ENCODE results near the gene RIC1.

RIC1 gene

DNA sequence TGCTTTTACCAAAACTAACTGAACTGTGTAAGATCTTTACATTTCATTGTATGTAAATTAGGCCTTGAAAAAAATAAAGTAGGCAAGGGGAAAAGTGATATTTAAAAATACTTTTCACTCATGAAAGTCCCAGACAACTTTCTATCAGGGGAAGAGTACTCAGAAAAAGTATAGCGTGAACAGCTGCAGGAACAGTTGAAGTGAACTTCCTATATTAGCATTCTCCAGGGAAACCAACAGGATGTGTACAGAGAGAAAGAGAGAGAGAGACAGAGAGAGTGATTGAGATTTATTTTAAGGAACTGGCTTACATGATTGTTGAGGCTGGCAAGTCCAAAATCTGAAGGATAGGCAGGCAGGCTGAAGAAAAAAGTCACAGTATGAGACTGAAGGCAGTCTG is 162.0 kb downstream of the RIC1 start:
- 0 out of 2 replicates have a peak, but pooled peaks cover 5% of the 10 kb centered on the region for H3K79me2 ChIP-seq (ENCODE audit: insufficient read depth, low read depth)

DNA sequence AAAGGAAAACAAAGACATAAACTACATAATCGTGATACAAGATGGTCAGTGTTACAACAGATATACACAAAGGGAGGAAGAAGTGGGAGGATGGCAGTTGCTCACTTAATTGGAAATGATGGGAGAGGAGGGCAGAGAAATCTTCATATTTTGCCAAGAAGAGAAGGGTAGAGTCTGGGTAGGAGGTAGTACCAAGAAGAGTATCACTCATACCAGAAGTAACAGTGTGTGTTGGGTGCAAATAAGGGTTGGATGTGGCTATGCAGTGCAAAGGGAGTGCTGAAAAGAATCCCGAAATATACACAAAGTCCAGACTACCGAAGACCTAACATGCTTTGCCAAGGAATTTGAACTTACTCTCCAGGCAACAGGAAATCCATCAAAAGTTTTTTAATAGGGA is 163.0 kb downstream of the RIC1 start:
- Histone ChIP-seq H3K27me3 (ENCODE audit: insufficient read depth, low read depth) (no peaks in the 10 kb centered on the region), H4K20me1 (ENCODE audit: insufficient read depth) (no peaks in the 10 kb centered on the region), H3K4me1 (ENCODE audit: low read depth, poor library complexity, severe bottlenecking) (peaks cover 10% of the 10 kb centered on the region), H3K4me3 (IDR thresholded peaks at IDR 0.05; ENCODE audit: insufficient read depth, low read depth, low read length) (no peak overlapping the region), H3K9ac (no peak overlapping the region), H3K4me2 (no peak overlapping the region), H2AFZ (ENCODE audit: low read depth) (no peak overlapping the region), H3K36me3 (ENCODE audit: insufficient read depth) (peaks cover 5% of the 10 kb centered on the region; the same call in 1 of the 2 replicates), H3K27ac (no peak overlapping the region), H3K79me2 (ENCODE audit: insufficient read depth, low read depth) (0 out of 2 replicates have a peak, but pooled peaks cover 5% of the 10 kb centered on the region)
- TF ChIP-seq, protein P1, sequence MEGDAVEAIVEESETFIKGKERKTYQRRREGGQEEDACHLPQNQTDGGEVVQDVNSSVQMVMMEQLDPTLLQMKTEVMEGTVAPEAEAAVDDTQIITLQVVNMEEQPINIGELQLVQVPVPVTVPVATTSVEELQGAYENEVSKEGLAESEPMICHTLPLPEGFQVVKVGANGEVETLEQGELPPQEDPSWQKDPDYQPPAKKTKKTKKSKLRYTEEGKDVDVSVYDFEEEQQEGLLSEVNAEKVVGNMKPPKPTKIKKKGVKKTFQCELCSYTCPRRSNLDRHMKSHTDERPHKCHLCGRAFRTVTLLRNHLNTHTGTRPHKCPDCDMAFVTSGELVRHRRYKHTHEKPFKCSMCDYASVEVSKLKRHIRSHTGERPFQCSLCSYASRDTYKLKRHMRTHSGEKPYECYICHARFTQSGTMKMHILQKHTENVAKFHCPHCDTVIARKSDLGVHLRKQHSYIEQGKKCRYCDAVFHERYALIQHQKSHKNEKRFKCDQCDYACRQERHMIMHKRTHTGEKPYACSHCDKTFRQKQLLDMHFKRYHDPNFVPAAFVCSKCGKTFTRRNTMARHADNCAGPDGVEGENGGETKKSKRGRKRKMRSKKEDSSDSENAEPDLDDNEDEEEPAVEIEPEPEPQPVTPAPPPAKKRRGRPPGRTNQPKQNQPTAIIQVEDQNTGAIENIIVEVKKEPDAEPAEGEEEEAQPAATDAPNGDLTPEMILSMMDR (conservative IDR thresholded peaks at IDR 0.05; ENCODE audit: low read depth, low read length) = no peak

More for the DNA sequence above, 162.0 kb downstream of the RIC1 start:
- peaks cover 7% of the 10 kb centered on the region; the same call in 1 of the 2 replicates for H3K36me3 ChIP-seq (ENCODE audit: insufficient read depth)
- no peak overlapping the region for H3K4me2 ChIP-seq
- no peak overlapping the region for H3K27ac ChIP-seq
- TF ChIP-seq, protein P1 (conservative IDR thresholded peaks at IDR 0.05; ENCODE audit: low read depth, low read length) = no peak
- H2AFZ ChIP-seq (ENCODE audit: low read depth) = no peak overlapping the region
- peaks cover 10% of the 10 kb centered on the region for H3K4me1 ChIP-seq (ENCODE audit: low read depth, poor library complexity, severe bottlenecking)
- no peaks in the 10 kb centered on the region for H4K20me1 ChIP-seq (ENCODE audit: insufficient read depth)
- H3K9ac ChIP-seq = no peak overlapping the region
- H3K4me3 ChIP-seq (IDR thresholded peaks at IDR 0.05; ENCODE audit: insufficient read depth, low read depth, low read length) = no peak overlapping the region
- no peaks in the 10 kb centered on the region for H3K27me3 ChIP-seq (ENCODE audit: insufficient read depth, low read depth)

DNA sequence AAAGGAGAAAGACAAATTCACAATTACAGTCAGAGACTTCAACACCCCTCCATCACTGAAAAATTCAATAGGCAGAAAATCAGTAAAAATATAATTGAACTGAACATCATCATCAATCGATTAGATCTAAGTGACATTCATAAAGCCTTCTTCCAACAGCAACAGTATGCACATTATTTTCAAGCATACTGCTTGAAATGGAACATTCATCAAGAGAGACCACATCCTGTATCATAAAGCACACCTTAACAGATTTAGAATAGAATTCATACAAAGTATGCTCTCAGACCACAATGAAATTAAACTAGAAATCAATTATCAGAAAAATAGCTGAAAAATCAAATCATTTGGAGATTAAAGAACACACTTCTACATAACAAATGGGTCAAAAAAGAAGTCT is 164.9 kb downstream of the RIC1 start:
- TF ChIP-seq, protein P1 (conservative IDR thresholded peaks at IDR 0.05; ENCODE audit: low read depth, low read length) = no peak
- no peak overlapping the region for H2AFZ ChIP-seq (ENCODE audit: low read depth)
- no peaks in the 10 kb centered on the region for H4K20me1 ChIP-seq (ENCODE audit: insufficient read depth)
- no peaks in the 10 kb centered on the region; the same call in 1 of the 2 replicates for H3K36me3 ChIP-seq (ENCODE audit: insufficient read depth)
- no peak overlapping the region for H3K9ac ChIP-seq
- H3K79me2 ChIP-seq (ENCODE audit: insufficient read depth, low read depth) = 0 out of 2 replicates have a peak, but pooled peaks cover 4% of the 10 kb centered on the region
- H3K4me3 ChIP-seq (IDR thresholded peaks at IDR 0.05; ENCODE audit: insufficient read depth, low read depth, low read length) = no peak overlapping the region
- H3K4me2 ChIP-seq = no peak overlapping the region
- peaks cover 10% of the 10 kb centered on the region for H3K4me1 ChIP-seq (ENCODE audit: low read depth, poor library complexity, severe bottlenecking)
- H3K27me3 ChIP-seq (ENCODE audit: insufficient read depth, low read depth) = no peaks in the 10 kb centered on the region
- H3K27ac ChIP-seq = no peak overlapping the region

DNA sequence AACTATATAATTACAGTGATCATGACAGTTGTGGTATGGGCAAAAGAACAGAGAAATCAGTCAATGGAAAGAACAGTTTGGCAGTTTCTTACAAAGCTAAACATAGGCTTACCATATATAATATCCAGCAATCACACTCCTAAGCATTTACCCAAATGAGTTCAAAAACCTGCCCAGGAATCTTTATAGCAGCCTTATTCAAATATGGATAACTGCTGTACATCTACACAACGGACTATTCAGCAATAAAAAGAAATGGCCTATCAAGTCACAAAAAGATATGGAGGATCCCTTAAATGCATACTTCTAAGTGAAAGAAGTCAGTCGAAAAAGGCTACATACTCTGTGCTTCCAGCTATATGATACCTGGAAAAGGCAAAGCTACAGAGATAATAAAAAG is 167.4 kb downstream of the RIC1 start:
- Histone ChIP-seq H3K27ac (no peak overlapping the region), H3K9ac (no peak overlapping the region), H3K36me3 (ENCODE audit: insufficient read depth) (no peaks in the 10 kb centered on the region), H3K4me2 (no peak overlapping the region), H3K79me2 (ENCODE audit: insufficient read depth, low read depth) (no peaks in the 10 kb centered on the region), H3K4me3 (IDR thresholded peaks at IDR 0.05; ENCODE audit: insufficient read depth, low read depth, low read length) (no peak overlapping the region), H3K4me1 (ENCODE audit: low read depth, poor library complexity, severe bottlenecking) (peaks cover 16% of the 10 kb centered on the region), H4K20me1 (ENCODE audit: insufficient read depth) (no peaks in the 10 kb centered on the region), H3K27me3 (ENCODE audit: insufficient read depth, low read depth) (no peaks in the 10 kb centered on the region), H2AFZ (ENCODE audit: low read depth) (no peak overlapping the region)
- TF ChIP-seq, protein P1 (conservative IDR thresholded peaks at IDR 0.05; ENCODE audit: low read depth, low read length) = no peak

Data from KMS-11 (cell line).